ENCODE measurements around the gene SCN8A.

SCN8A gene

GRCh38 chr12:51669996-51670395 lies 79.0 kb downstream of the SCN8A start:
- DNase-seq, result no peak

- DNase-seq, result no peak
These were observed 81.3 kb downstream of the SCN8A start for GRCh38 chr12:51672334-51672733.

GRCh38 chr12:51675071-51675803 lies 84.2 kb downstream of the SCN8A start:
- DNase-seq, result no peak

GRCh38 chr12:51676875-51677274 lies 85.8 kb downstream of the SCN8A start:
- DNase-seq, result no peak

- no peak for DNase-seq
These were observed 86.4 kb downstream of the SCN8A start for GRCh38 chr12:51677284-51677968.

- DNase-seq, result no peak
These were observed 87.2 kb downstream of the SCN8A start for GRCh38 chr12:51678086-51678724.

GRCh38 chr12:51682981-51683380 lies 91.9 kb downstream of the SCN8A start:
- DNase-seq, result no peak

- no peak for DNase-seq
These were observed 92.8 kb downstream of the SCN8A start for GRCh38 chr12:51683763-51684357.

GRCh38 chr12:51686727-51687126 lies 95.7 kb downstream of the SCN8A start:
- no peak for DNase-seq

GRCh38 chr12:51687177-51687576 lies 96.1 kb downstream of the SCN8A start:
- DNase-seq, result no peak

GRCh38 chr12:51687614-51688013 lies 96.6 kb downstream of the SCN8A start:
- DNase-seq, result no peak

- no peak for DNase-seq
These were observed 99.0 kb downstream of the SCN8A start for GRCh38 chr12:51689983-51690382.

- no peak for DNase-seq
These were observed 101.0 kb downstream of the SCN8A start for GRCh38 chr12:51692016-51692415.

- no peak for DNase-seq
These were observed 102.5 kb downstream of the SCN8A start for GRCh38 chr12:51693569-51693968.

- no peak for DNase-seq
These were observed 103.1 kb downstream of the SCN8A start for GRCh38 chr12:51694146-51694545.

GRCh38 chr12:51695241-51696010 lies 104.4 kb downstream of the SCN8A start:
- no peak for DNase-seq

GRCh38 chr12:51699219-51699618 lies 108.2 kb downstream of the SCN8A start:
- DNase-seq, result no peak

- DNase-seq, result no peak
These were observed 109.9 kb downstream of the SCN8A start for GRCh38 chr12:51700887-51701286.

- no peak for DNase-seq
These were observed 111.6 kb downstream of the SCN8A start for GRCh38 chr12:51702587-51702986.

GRCh38 chr12:51705450-51705849 lies 114.4 kb downstream of the SCN8A start:
- DNase-seq, result no peak

- DNase-seq, result no peak
These were observed 115.2 kb downstream of the SCN8A start for GRCh38 chr12:51706206-51706605.

GRCh38 chr12:51714666-51715065 lies 123.6 kb downstream of the SCN8A start:
- DNase-seq, result no peak

All from right kidney (tissue), 1 donor.